ENCODE data around the gene PREP. TPM values are rescaled to one million over a fixed set of nuclear protein-coding genes. Genes with fewer than 3 reads are reported as not detected.

Gene PREP
- total and polyA plus RNA-seq, 2 of the 8 experiments (the other 6 are each of a cell fraction or from before 2014, with no cell fraction given) = 26.8 to 70.0 TPM

DNA sequence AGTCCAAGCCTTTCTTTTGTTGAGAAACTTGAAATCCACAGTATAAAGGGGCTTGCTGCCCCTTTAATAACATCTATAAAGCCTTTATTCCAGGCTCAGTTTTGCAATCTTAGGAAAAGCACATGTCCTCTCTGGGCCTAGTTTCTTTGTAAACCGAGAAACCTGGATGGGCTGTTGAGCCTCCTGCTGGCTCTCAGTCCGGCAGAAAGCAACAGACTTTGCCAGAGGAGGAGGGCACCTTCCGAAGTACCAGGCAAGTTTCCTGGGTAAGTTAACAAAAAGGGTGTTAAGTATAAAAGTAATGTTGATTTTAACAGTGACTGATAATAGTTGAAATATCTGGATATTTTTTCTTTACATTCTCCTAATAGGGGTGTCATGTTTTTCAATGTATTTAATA, 124.1 kb downstream of the PREP start:
- no peak overlapping the region for H2AFZ ChIP-seq (ENCODE audit: low read length)
- 80% methylated on average over 3 of the region's 3 CpGs; no CpG with 5 or more reads in 1 of the 2 experiments for WGBS, 2 experiments (ENCODE audit: extremely low coverage in 1 of 2, insufficient coverage in 1 of 2, insufficient read length in 1 of 2, insufficient replicate concordance in 2 of 2, low coverage in 1 of 2, low lambda C conversion rate in 2 of 2, missing lambda C conversion rate in 1 of 2)
- no peaks in the 10 kb centered on the region for H4K20me1 ChIP-seq (replicated peaks in 1 of 2; ENCODE audit: control insufficient read depth in 1 of 2, insufficient read depth in 2 of 2, low read length in 2 of 2)
- no peaks in the 10 kb centered on the region for H3K27me3 ChIP-seq (replicated peaks in 1 of 4; ENCODE audit: control insufficient read depth in 3 of 4, extremely low read depth in 1 of 4, insufficient read depth in 3 of 4, low read length in 3 of 4)
- no peak overlapping the region for H2BK20ac ChIP-seq (ENCODE audit: low read length)
- no peak overlapping the region for H2BK5ac ChIP-seq (ENCODE audit: low read depth, low read length)
- ChIA-PET CTCF (ENCODE audit: partially characterized antibody) (interaction anchor here (0.6 to 1.8 kb wide), 3 partner anchors 9 to 84 kb away, joined by 4 to 6 read pairs (median 5); no protein-coding TSS in a partner anchor), POLR2A (ENCODE audit: partially characterized antibody) (interaction anchor here (0.7 kb wide), 1 partner anchor 19 kb away, joined by 3 read pairs; no protein-coding TSS in a partner anchor)
- no peak overlapping the region for H3K18ac ChIP-seq (ENCODE audit: extremely low read depth, low read length)
- no peaks in the 10 kb centered on the region for H3K23me2 ChIP-seq (ENCODE audit: low read depth, low read length)
- H2AK5ac ChIP-seq (ENCODE audit: low read depth, low read length) = no peak overlapping the region
- no peak overlapping the region for H4K91ac ChIP-seq (replicated peaks; ENCODE audit: insufficient read length, low read length)
- H3K27ac ChIP-seq (ENCODE audit: low read depth, low read length) = no peak overlapping the region
- peaks cover 2 to 24% (median 15%) of the 10 kb centered on the region in 4 experiments; a peak in 6 of 8 replicates for H3K36me3 ChIP-seq (ENCODE audit: control insufficient read depth in 2 of 4, insufficient read depth in 4 of 4, low read length in 3 of 4)
- H2BK15ac ChIP-seq (ENCODE audit: low read length) = no peak overlapping the region
- no peak overlapping the region for H3K9ac ChIP-seq (replicated peaks in 1 of 4; ENCODE audit: extremely low read depth in 1 of 4, low read depth in 3 of 4, low read length in 3 of 4)
- FAIRE-seq (no peak), DNase-seq (ENCODE audit: low read depth in 1 of 2, low spot score in 2 of 2) (no peak)
- no peaks in the 10 kb centered on the region for H3K4me1 ChIP-seq (replicated peaks in 1 of 4; ENCODE audit: control insufficient read depth in 3 of 4, insufficient read depth in 4 of 4, low read length in 3 of 4)
- no peaks in the 10 kb centered on the region for H3K79me1 ChIP-seq (ENCODE audit: low read depth, low read length)
- H3K4me2 ChIP-seq (ENCODE audit: insufficient read depth in 1 of 2, low read depth in 2 of 2, low read length in 2 of 2) = no peak overlapping the region
- H3K23ac ChIP-seq (ENCODE audit: insufficient read length) = no peak overlapping the region
- H3K56ac ChIP-seq (replicated peaks; ENCODE audit: insufficient read length, low read depth, low read length) = no peak overlapping the region
- H2BK12ac ChIP-seq (ENCODE audit: low read depth, low read length) = no peak overlapping the region
- H2BK120ac ChIP-seq (replicated peaks; ENCODE audit: low read depth, low read length) = no peak overlapping the region
- no peak overlapping the region for H3K14ac ChIP-seq (ENCODE audit: insufficient read length)
- no peaks in the 10 kb centered on the region for H3K79me2 ChIP-seq (ENCODE audit: control insufficient read depth in 1 of 2, insufficient read depth in 2 of 2, low read length in 2 of 2)
- H3K4me3 ChIP-seq (ENCODE audit: extremely low read depth in 1 of 4, insufficient read depth in 2 of 4, low read depth in 3 of 4, low read length in 4 of 4) = no peak overlapping the region
- H3K4ac ChIP-seq (replicated peaks; ENCODE audit: insufficient read length, low read depth, low read length) = no peak overlapping the region
- no peak overlapping the region for H4K5ac ChIP-seq (ENCODE audit: insufficient read length, low read depth, low read length)
- no peaks in the 10 kb centered on the region for H3K9me3 ChIP-seq (ENCODE audit: insufficient read depth in 2 of 2, low read depth in 1 of 2, low read length in 1 of 2)
- H4K8ac ChIP-seq (ENCODE audit: extremely low read depth, insufficient read depth, low read length) = no peak overlapping the region
- TF ChIP-seq TAF7 (optimal IDR thresholded peaks at IDR 0.05; ENCODE audit: borderline replicate concordance, low read depth, low read length) (no peak), FOSL1 (IDR thresholded peaks at IDR 0.05; ENCODE audit: insufficient read depth, low read depth, low read length) (no peak), CTBP2 (IDR thresholded peaks at IDR 0.05; ENCODE audit: borderline replicate concordance, insufficient read depth, insufficient read length, low read length) (no peak), TAF1 (IDR thresholded peaks at IDR 0.05; ENCODE audit: low read depth, low read length) (no peak), EP300 (IDR thresholded peaks at IDR 0.05; ENCODE audit: borderline replicate concordance in 1 of 2, low read depth in 2 of 2, low read length in 2 of 2) (no peak), GABPA (IDR thresholded peaks at IDR 0.05; ENCODE audit: borderline replicate concordance, insufficient read depth, low read length) (no peak), SRF (IDR thresholded peaks at IDR 0.05; ENCODE audit: low read depth, low read length) (no peak), NANOG (IDR thresholded peaks at IDR 0.05; ENCODE audit: insufficient read depth, low read depth, low read length, poor library complexity, severe bottlenecking) (no peak), JUND (IDR thresholded peaks at IDR 0.05; ENCODE audit: low read length) (no peak), SIX5 (IDR thresholded peaks at IDR 0.05; ENCODE audit: low read depth, low read length) (no peak), TBP (IDR thresholded peaks at IDR 0.05; ENCODE audit: low read depth, low read length) (no peak), SP4 (IDR thresholded peaks at IDR 0.05; ENCODE audit: low read length) (no peak), POLR2AphosphoS5 (IDR thresholded peaks at IDR 0.05; ENCODE audit: low read depth, low read length) (no peak), PHF8 (conservative IDR thresholded peaks at IDR 0.05; ENCODE audit: low read depth, low read length) (no peak), ZNF274 (IDR thresholded peaks at IDR 0.05; ENCODE audit: borderline replicate concordance, extremely low read depth, low read length) (no peak)

Data from H1 (cell line).